ENCODE measurements around the gene HIPK2.

Gene HIPK2

GRCh38 chr7:139523968-139524815 lies 253.6 kb downstream of the HIPK2 start:
- TF ChIP-seq TCF12 (IDR thresholded peaks at IDR 0.05; ENCODE audit: low read depth) = no peak
- no peak for TF ChIP-seq EP300 (IDR thresholded peaks at IDR 0.05; ENCODE audit: borderline replicate concordance)
- no peak for TF ChIP-seq USF1 (IDR thresholded peaks at IDR 0.05)
- TF ChIP-seq CREB1 (IDR thresholded peaks at IDR 0.05; ENCODE audit: low read depth) = no peak
- TF ChIP-seq REST (IDR thresholded peaks at IDR 0.05; ENCODE audit: low read depth) = no peak

- no peak for TF ChIP-seq CREB1 (IDR thresholded peaks at IDR 0.05; ENCODE audit: low read depth)
- TF ChIP-seq NFIC (IDR thresholded peaks at IDR 0.05) = no peak
- no peak for TF ChIP-seq EP300 (IDR thresholded peaks at IDR 0.05; ENCODE audit: borderline replicate concordance)
- TF ChIP-seq YY1 (IDR thresholded peaks at IDR 0.05; ENCODE audit: low read depth) = no peak
- TF ChIP-seq REST (IDR thresholded peaks at IDR 0.05; ENCODE audit: low read depth) = no peak
- TF ChIP-seq RAD21 (IDR thresholded peaks at IDR 0.05; ENCODE audit: low read depth) = no peak
- no peak for TF ChIP-seq TCF12 (IDR thresholded peaks at IDR 0.05; ENCODE audit: low read depth)
- TF ChIP-seq FOXM1 (IDR thresholded peaks at IDR 0.05; ENCODE audit: borderline replicate concordance, low read depth) = no peak
- no peak for TF ChIP-seq USF1 (IDR thresholded peaks at IDR 0.05)
- no peak for TF ChIP-seq ZBTB7A (IDR thresholded peaks at IDR 0.05; ENCODE audit: low read depth)
- no peak for TF ChIP-seq EGR1 (IDR thresholded peaks at IDR 0.05)
- no peak for TF ChIP-seq TEAD4 (IDR thresholded peaks at IDR 0.05)
- no peak for TF ChIP-seq CEBPB (IDR thresholded peaks at IDR 0.05)
- no peak for TF ChIP-seq TAF1 (IDR thresholded peaks at IDR 0.05; ENCODE audit: low read depth)
- TF ChIP-seq MAX (IDR thresholded peaks at IDR 0.05) = no peak
Observed at GRCh38 chr7:139523199-139523941, 254.4 kb downstream of the HIPK2 start, which contains the start of gene CLEC2L. Gene CLEC2L, plus strand, starts transcription at chr7:139523685. Its CDS starts 243 bp downstream, at chr7:139523928.

- no peak for TF ChIP-seq MAX (IDR thresholded peaks at IDR 0.05)
- TF ChIP-seq CREB1 (IDR thresholded peaks at IDR 0.05; ENCODE audit: low read depth) = no peak
- no peak for TF ChIP-seq TCF12 (IDR thresholded peaks at IDR 0.05; ENCODE audit: low read depth)
- no peak for TF ChIP-seq REST (IDR thresholded peaks at IDR 0.05; ENCODE audit: low read depth)
- TF ChIP-seq TEAD4 (IDR thresholded peaks at IDR 0.05) = no peak
Observed at GRCh38 chr7:139522830-139523198, 255.0 kb downstream of the HIPK2 start.

- no peak for TF ChIP-seq TCF12 (IDR thresholded peaks at IDR 0.05; ENCODE audit: low read depth)
- TF ChIP-seq EGR1 (IDR thresholded peaks at IDR 0.05) = no peak
- no peak for TF ChIP-seq NFIC (IDR thresholded peaks at IDR 0.05)
- TF ChIP-seq EP300 (IDR thresholded peaks at IDR 0.05; ENCODE audit: borderline replicate concordance) = no peak
- no peak for TF ChIP-seq YY1 (IDR thresholded peaks at IDR 0.05; ENCODE audit: low read depth)
- TF ChIP-seq CREB1 (IDR thresholded peaks at IDR 0.05; ENCODE audit: low read depth) = no peak
Observed at GRCh38 chr7:139521439-139521838, 256.4 kb downstream of the HIPK2 start.
